Measurements from ENCODE around the gene VASP. TPM values are rescaled to one million over a fixed set of nuclear protein-coding genes. Genes with fewer than 3 reads are reported as not detected.
A peak's percentile ranks its signal among the peaks of the same experiment; 100 is the strongest.

Gene VASP
- total and polyA plus RNA-seq, 2 donors (not counting 1 experiment from before 2014, with no cell fraction given): 40.3 to 67.9 TPM

- Histone ChIP-seq H3K9me3 (ENCODE audit: control insufficient read depth, insufficient read depth, low read depth, low read length) (no peaks in the 10 kb centered on the region), H3K4me2 (ENCODE audit: extremely low read depth, insufficient read depth, low read length) (no peak overlapping the region), H3K27ac (ENCODE audit: insufficient read depth, low read length) (no peak overlapping the region), H3K4me3 (replicated peaks in 1 of 4; ENCODE audit: control extremely low read depth in 1 of 4, insufficient read depth in 1 of 4, low read depth in 3 of 4, low read length in 4 of 4) (no peak overlapping the region), H3K9ac (ENCODE audit: insufficient read depth, low read length) (no peak overlapping the region), H4K20me1 (ENCODE audit: control insufficient read depth, extremely low read depth, insufficient read depth, low read length) (no peaks in the 10 kb centered on the region), H3K4me1 (ENCODE audit: control insufficient read depth, extremely low read depth, insufficient read depth, low read length) (peaks cover 6% of the 10 kb centered on the region), H2AFZ (ENCODE audit: low read length) (no peak overlapping the region), H3K36me3 (ENCODE audit: control insufficient read depth, insufficient read depth, low read length) (peaks cover 24% of the 10 kb centered on the region), H3K79me2 (ENCODE audit: control insufficient read depth, insufficient read depth, low read length) (peaks cover 2% of the 10 kb centered on the region), H3K27me3 (ENCODE audit: control insufficient read depth, insufficient read depth, low read length) (no peaks in the 10 kb centered on the region)
- TF ChIP-seq CTCF (conservative IDR thresholded peaks at IDR 0.05 in 1 of 2, IDR thresholded peaks at IDR 0.05 in 1 of 2; ENCODE audit: low read depth in 1 of 2, low read length in 2 of 2): peak; percentile 79 to 88
- no peak for TF ChIP-seq EZH2 (IDR thresholded peaks at IDR 0.05; ENCODE audit: low read length, missing control alignments)
- peak; percentile 62 to 91 for DNase-seq (ENCODE audit: low read depth in 2 of 2)
Observed at GRCh38 chr19:45523642-45524256, 16.5 kb downstream of the VASP start.

GRCh38 chr19:45524575-45525129 is 17.4 kb downstream of the VASP start:
- Histone ChIP-seq H3K27me3 (ENCODE audit: control insufficient read depth, insufficient read depth, low read length) (no peaks in the 10 kb centered on the region), H3K9ac (ENCODE audit: insufficient read depth, low read length) (no peak overlapping the region), H2AFZ (ENCODE audit: low read length) (no peak overlapping the region), H3K4me2 (ENCODE audit: extremely low read depth, insufficient read depth, low read length) (no peak overlapping the region), H4K20me1 (ENCODE audit: control insufficient read depth, extremely low read depth, insufficient read depth, low read length) (no peaks in the 10 kb centered on the region), H3K9me3 (ENCODE audit: control insufficient read depth, insufficient read depth, low read depth, low read length) (no peaks in the 10 kb centered on the region), H3K4me3 (replicated peaks in 1 of 4; ENCODE audit: control extremely low read depth in 1 of 4, insufficient read depth in 1 of 4, low read depth in 3 of 4, low read length in 4 of 4) (no peak overlapping the region), H3K36me3 (ENCODE audit: control insufficient read depth, insufficient read depth, low read length) (peaks cover 27% of the 10 kb centered on the region), H3K27ac (ENCODE audit: insufficient read depth, low read length) (no peak overlapping the region), H3K4me1 (ENCODE audit: control insufficient read depth, extremely low read depth, insufficient read depth, low read length) (peaks cover 6% of the 10 kb centered on the region), H3K79me2 (ENCODE audit: control insufficient read depth, insufficient read depth, low read length) (peaks cover 2% of the 10 kb centered on the region)
- DNase-seq (ENCODE audit: low read depth in 2 of 2): no peak
- TF ChIP-seq EZH2 (IDR thresholded peaks at IDR 0.05; ENCODE audit: low read length, missing control alignments) (no peak), CTCF (conservative IDR thresholded peaks at IDR 0.05 in 1 of 2, IDR thresholded peaks at IDR 0.05 in 1 of 2; ENCODE audit: low read depth in 1 of 2, low read length in 2 of 2) (no peak)

DNA sequence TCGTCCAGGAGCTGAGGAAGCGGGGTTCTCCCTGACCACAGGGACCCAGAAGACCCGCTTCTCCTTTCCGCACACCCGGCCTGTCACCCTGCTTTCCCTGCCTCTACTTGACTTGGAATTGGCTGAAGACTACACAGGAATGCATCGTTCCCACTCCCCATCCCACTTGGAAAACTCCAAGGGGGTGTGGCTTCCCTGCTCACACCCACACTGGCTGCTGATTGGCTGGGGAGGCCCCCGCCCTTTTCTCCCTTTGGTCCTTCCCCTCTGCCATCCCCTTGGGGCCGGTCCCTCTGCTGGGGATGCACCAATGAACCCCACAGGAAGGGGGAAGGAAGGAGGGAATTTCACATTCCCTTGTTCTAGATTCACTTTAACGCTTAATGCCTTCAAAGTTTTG is 18.9 kb downstream of the VASP start:
- no peak overlapping the region for H2AFZ ChIP-seq (ENCODE audit: low read length)
- no peak overlapping the region for H3K9ac ChIP-seq (ENCODE audit: insufficient read depth, low read length)
- H3K79me2 ChIP-seq (ENCODE audit: control insufficient read depth, insufficient read depth, low read length): no peaks in the 10 kb centered on the region
- DNase-seq (ENCODE audit: low read depth in 2 of 2): peak; percentile 58 to 72
- H4K20me1 ChIP-seq (ENCODE audit: control insufficient read depth, extremely low read depth, insufficient read depth, low read length): no peaks in the 10 kb centered on the region
- no peak overlapping the region for H3K27ac ChIP-seq (ENCODE audit: insufficient read depth, low read length)
- TF ChIP-seq EZH2 (IDR thresholded peaks at IDR 0.05; ENCODE audit: low read length, missing control alignments) (no peak), CTCF (conservative IDR thresholded peaks at IDR 0.05 in 1 of 2, IDR thresholded peaks at IDR 0.05 in 1 of 2; ENCODE audit: low read depth in 1 of 2, low read length in 2 of 2) (no peak)
- H3K9me3 ChIP-seq (ENCODE audit: control insufficient read depth, insufficient read depth, low read depth, low read length): no peaks in the 10 kb centered on the region
- peaks cover 6% of the 10 kb centered on the region for H3K4me1 ChIP-seq (ENCODE audit: control insufficient read depth, extremely low read depth, insufficient read depth, low read length)
- peaks cover 24% of the 10 kb centered on the region for H3K36me3 ChIP-seq (ENCODE audit: control insufficient read depth, insufficient read depth, low read length)
- H3K4me2 ChIP-seq (ENCODE audit: extremely low read depth, insufficient read depth, low read length): no peak overlapping the region
- H3K4me3 ChIP-seq (replicated peaks in 1 of 4; ENCODE audit: control extremely low read depth in 1 of 4, insufficient read depth in 1 of 4, low read depth in 3 of 4, low read length in 4 of 4): no peak overlapping the region
- H3K27me3 ChIP-seq (ENCODE audit: control insufficient read depth, insufficient read depth, low read length): no peaks in the 10 kb centered on the region

Measured in fibroblast of lung (primary cell).